ENCODE results near the gene CYP2B6.

- TF ChIP-seq, protein P1, sequence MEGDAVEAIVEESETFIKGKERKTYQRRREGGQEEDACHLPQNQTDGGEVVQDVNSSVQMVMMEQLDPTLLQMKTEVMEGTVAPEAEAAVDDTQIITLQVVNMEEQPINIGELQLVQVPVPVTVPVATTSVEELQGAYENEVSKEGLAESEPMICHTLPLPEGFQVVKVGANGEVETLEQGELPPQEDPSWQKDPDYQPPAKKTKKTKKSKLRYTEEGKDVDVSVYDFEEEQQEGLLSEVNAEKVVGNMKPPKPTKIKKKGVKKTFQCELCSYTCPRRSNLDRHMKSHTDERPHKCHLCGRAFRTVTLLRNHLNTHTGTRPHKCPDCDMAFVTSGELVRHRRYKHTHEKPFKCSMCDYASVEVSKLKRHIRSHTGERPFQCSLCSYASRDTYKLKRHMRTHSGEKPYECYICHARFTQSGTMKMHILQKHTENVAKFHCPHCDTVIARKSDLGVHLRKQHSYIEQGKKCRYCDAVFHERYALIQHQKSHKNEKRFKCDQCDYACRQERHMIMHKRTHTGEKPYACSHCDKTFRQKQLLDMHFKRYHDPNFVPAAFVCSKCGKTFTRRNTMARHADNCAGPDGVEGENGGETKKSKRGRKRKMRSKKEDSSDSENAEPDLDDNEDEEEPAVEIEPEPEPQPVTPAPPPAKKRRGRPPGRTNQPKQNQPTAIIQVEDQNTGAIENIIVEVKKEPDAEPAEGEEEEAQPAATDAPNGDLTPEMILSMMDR (IDR thresholded peaks at IDR 0.05; ENCODE audit: extremely low read depth in 1 of 2, insufficient read depth in 1 of 2, low read depth in 1 of 2, low read length in 2 of 2), result no peak
- no peak for TF ChIP-seq MYC (IDR thresholded peaks at IDR 0.05; ENCODE audit: low read depth, low read length)
- TF ChIP-seq POLR2AphosphoS5 (IDR thresholded peaks at IDR 0.05; ENCODE audit: insufficient read depth, low read depth, low read length), result no peak
- no peak for TF ChIP-seq EZH2 (IDR thresholded peaks at IDR 0.05; ENCODE audit: borderline replicate concordance, low read depth, low read length, severe bottlenecking)
- TF ChIP-seq POLR2A (IDR thresholded peaks at IDR 0.05; ENCODE audit: low read depth, low read length), result no peak
- TF ChIP-seq MAX (IDR thresholded peaks at IDR 0.05; ENCODE audit: insufficient read depth, insufficient read length), result no peak
- no peak for TF ChIP-seq JUN (IDR thresholded peaks at IDR 0.05; ENCODE audit: borderline replicate concordance, insufficient read depth, insufficient read length, low read depth)
Observed at GRCh38 chr19:41029524-41030432, 38.7 kb downstream of the CYP2B6 start.

All from endothelial cell of umbilical vein (primary cell).